Calu3 (cell line): ENCODE results near the gene NCOA6. TPM values are rescaled to one million over a fixed set of nuclear protein-coding genes. Genes with fewer than 3 reads are reported as not detected.
A peak's percentile ranks its signal among the peaks of the same experiment; 100 is the strongest.

Experiments
- BruUV-seq: library from RNA; stranded (reverse); fragments of 400-500 nt; replicated peaks from 2 replicates; lab custom pipeline; 2021; lab: Mats Ljungman, UMichigan
- CTCF ChIA-PET: fragments of 300-600 bp; sonication (Branson Sonifier 250); formaldehyde crosslinking; loops from one replicate; lab custom pipeline; 2022; ENCODE audit warnings: antibody characterized with exemption; lab: Charles Lee
- DNase-seq: peaks from one replicate; pipeline ENCODE4 v3.0.0; 2022
- H3K27ac Mint-ChIP-seq: one replicate; pipeline ENCODE4 v1.8.0; 2022; ENCODE audit warnings: mixed read lengths; ENCODE audit not compliant: unreplicated experiment
- H3K27me3 Mint-ChIP-seq: one replicate; pipeline ENCODE4 v1.8.0; 2022; ENCODE audit warnings: mixed read lengths; ENCODE audit not compliant: unreplicated experiment
- H3K36me3 Mint-ChIP-seq: one replicate; pipeline ENCODE4 v1.8.0; 2022; ENCODE audit warnings: mild to moderate bottlenecking, moderate library complexity, mixed read lengths; ENCODE audit not compliant: insufficient read depth, unreplicated experiment
- H3K4me1 Mint-ChIP-seq: one replicate; pipeline ENCODE4 v1.8.0; 2022; ENCODE audit warnings: mild to moderate bottlenecking, low read depth, mixed read lengths; ENCODE audit not compliant: unreplicated experiment
- H3K4me3 Mint-ChIP-seq: one replicate; pipeline ENCODE4 v1.8.0; 2022; ENCODE audit warnings: mild to moderate bottlenecking, low read depth, moderate library complexity, mixed read lengths; ENCODE audit not compliant: unreplicated experiment
- H3K9me3 Mint-ChIP-seq: one replicate; pipeline ENCODE4 v1.8.0; 2022; ENCODE audit warnings: low read depth, mixed read lengths; ENCODE audit not compliant: unreplicated experiment
- intact Hi-C: fragments of 100-400 bp; cut with micrococcal nuclease; formaldehyde crosslinking; loops from one replicate; pipeline ENCODE4 v1.10.0; 2022; ENCODE audit not compliant: unreplicated experiment
- total RNA-seq: library from RNA; stranded (reverse); gene quantifications from 2 replicates; pipeline ENCODE4 v1.2.3, GENCODE V29; 2022
- TF ChIP-seq, protein P1 (sequence below): fragments of 200-600 bp; IDR thresholded peaks from one replicate; pipeline ENCODE4 v1.8.0; 2022; ENCODE audit warnings: antibody characterized with exemption; ENCODE audit not compliant: unreplicated experiment

Gene NCOA6
- total RNA-seq, 1 experiment from 2014 or later: 42.8 TPM

DNA sequence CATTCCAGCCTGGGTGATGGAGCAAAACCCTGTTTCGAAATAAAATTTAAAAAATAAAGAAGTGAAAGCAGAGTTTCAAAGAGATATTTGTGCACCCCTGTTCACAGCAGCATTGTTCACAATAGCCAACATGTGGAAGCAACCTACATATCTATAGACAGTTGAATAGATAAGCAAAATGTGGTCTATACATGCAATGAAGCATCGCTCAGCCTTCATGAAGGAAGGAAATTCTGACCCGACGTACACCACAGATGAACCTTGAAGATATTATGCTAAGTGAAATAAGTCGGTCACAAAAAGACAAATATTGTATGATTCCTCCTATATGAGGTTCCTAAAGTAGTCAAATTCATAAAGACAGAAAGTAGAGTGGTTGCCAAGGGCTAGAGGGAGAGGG lies 6.5 kb upstream of the NCOA6 start:
- H3K4me1 Mint-ChIP-seq: no peaks in the 10 kb centered on the region
- CTCF ChIA-PET: no interaction called here
- no peak overlapping the region for H3K27ac Mint-ChIP-seq
- no peak overlapping the region for H3K4me3 Mint-ChIP-seq
- TF ChIP-seq, protein P1, sequence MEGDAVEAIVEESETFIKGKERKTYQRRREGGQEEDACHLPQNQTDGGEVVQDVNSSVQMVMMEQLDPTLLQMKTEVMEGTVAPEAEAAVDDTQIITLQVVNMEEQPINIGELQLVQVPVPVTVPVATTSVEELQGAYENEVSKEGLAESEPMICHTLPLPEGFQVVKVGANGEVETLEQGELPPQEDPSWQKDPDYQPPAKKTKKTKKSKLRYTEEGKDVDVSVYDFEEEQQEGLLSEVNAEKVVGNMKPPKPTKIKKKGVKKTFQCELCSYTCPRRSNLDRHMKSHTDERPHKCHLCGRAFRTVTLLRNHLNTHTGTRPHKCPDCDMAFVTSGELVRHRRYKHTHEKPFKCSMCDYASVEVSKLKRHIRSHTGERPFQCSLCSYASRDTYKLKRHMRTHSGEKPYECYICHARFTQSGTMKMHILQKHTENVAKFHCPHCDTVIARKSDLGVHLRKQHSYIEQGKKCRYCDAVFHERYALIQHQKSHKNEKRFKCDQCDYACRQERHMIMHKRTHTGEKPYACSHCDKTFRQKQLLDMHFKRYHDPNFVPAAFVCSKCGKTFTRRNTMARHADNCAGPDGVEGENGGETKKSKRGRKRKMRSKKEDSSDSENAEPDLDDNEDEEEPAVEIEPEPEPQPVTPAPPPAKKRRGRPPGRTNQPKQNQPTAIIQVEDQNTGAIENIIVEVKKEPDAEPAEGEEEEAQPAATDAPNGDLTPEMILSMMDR: no peak
- intact Hi-C loops: loop anchor here (5.0 to 10.0 kb wide), 2 partner anchors 315 to 373 kb away; partner anchors contain the start of gene EDEM2
- H3K36me3 Mint-ChIP-seq: peaks cover 5% of the 10 kb centered on the region
- H3K27me3 Mint-ChIP-seq: peaks cover 55% of the 10 kb centered on the region
- no peak for DNase-seq
- H3K9me3 Mint-ChIP-seq: no peaks in the 10 kb centered on the region
- BruUV-seq: no TSS peak

DNA sequence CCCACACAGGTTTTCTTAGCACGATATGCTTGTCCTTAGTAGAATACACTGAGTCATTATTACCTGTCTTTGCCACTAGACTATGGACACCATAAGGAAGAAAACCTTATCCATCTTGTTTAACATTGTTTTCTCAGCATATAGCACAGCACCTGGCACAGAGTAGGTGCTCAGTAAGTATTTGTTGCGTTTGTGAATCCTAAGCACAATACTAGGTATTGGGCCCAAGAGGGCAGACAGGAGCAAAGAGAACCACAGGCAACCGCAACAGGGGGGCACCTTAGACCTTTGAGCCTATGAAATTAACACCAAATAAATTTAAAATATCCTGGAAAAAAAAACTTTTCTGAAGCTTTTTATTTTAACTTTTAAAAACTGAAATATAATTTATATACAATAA lies 3.7 kb upstream of the NCOA6 start:
- Mint-ChIP-seq H3K27ac (no peak overlapping the region), H3K4me1 (peaks cover 12% of the 10 kb centered on the region), H3K36me3 (peaks cover 25% of the 10 kb centered on the region), H3K9me3 (no peaks in the 10 kb centered on the region), H3K27me3 (peaks cover 54% of the 10 kb centered on the region), H3K4me3 (no peak overlapping the region)
- TF ChIP-seq, protein P1: peak; percentile 12
- CTCF ChIA-PET: no interaction called here
- intact Hi-C loops: no loop called here
- no peak for DNase-seq
- BruUV-seq: no TSS peak

DNA sequence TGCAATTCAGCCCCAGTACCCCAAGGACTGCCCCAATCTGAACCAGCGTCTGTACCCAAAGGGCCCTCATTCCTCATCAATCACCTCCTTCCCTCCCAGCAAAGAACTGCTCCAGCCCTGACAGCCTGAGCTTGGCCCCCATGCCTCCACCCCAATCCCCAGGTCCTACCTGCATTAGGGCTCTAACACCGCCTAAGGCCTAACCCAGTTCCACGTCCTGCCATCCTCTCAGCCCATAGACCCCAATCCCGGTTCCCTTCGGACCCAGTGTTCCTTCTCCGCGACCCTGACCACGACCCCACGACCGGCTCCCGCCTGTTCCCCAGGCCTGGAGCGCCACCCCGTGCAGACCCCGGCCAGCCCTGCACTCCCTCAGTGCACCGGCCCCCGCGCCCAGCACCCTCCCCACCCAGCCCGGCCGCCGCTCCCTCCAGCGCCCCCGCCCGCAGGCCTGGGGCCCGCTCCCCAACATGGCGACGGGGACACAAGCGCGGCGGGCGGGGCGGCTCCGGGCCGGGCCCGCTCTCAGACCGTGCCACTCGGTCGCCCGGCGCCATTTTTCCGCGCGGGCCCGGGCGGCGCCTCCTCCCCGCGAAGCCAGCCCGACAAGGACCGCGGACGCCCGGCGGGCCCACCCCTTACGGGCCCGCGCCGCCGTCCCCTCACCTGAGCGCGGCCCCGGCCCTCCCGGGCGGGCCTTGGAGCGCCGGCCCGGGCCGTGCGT lies 483 bp downstream of the NCOA6 start:
- H3K27ac Mint-ChIP-seq: peak overlapping the region; percentile 83
- CTCF ChIA-PET: interaction anchor here (0.7 kb wide), 1 partner anchor 52 kb away, joined by 4 read pairs; the partner anchor contains the start of gene ACSS2
- peak; percentile 81 for DNase-seq

DNA sequence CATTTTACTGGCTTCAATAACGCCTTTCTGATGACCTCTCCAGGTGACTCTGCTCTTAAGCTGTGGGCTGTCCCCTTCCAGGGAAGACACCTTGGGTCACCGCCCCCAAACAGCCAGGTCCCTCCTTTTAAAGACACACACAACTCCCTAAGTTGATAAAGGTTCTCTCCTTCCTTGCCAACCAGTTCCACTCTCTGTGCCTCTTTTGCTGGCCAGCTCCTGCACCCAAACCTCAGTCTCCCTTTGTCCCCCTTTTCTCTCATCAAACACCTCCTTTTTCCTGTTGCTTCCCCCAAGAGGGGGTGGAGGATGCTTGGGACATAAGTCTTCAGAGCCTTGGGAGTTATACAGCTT lies 1.0 kb downstream of the NCOA6 start:
- no TSS peak for BruUV-seq
- H3K4me3 Mint-ChIP-seq: peak overlapping the region; percentile 93
- DNase-seq: peak; percentile 87
- peaks cover 31% of the 10 kb centered on the region for H3K36me3 Mint-ChIP-seq
- TF ChIP-seq, protein P1: no peak
- intact Hi-C loops: no loop called here
- CTCF ChIA-PET: interaction anchor here (0.7 kb wide), 1 partner anchor 52 kb away, joined by 4 read pairs; the partner anchor contains the start of gene ACSS2
- peaks cover 44% of the 10 kb centered on the region for H3K4me1 Mint-ChIP-seq
- peak overlapping the region; percentile 83 for H3K27ac Mint-ChIP-seq
- peaks cover 11% of the 10 kb centered on the region for H3K27me3 Mint-ChIP-seq
- H3K9me3 Mint-ChIP-seq: no peaks in the 10 kb centered on the region

More for the DNA sequence above, 483 bp downstream of the NCOA6 start:
- BruUV-seq: no TSS peak
- Mint-ChIP-seq H3K9me3 (no peaks in the 10 kb centered on the region), H3K27me3 (peaks cover 16% of the 10 kb centered on the region), H3K4me1 (peaks cover 44% of the 10 kb centered on the region), H3K36me3 (peaks cover 31% of the 10 kb centered on the region), H3K4me3 (peak overlapping the region; percentile 93)
- intact Hi-C loops: no loop called here
- TF ChIP-seq, protein P1: no peak
